Esophagus muscularis mucosa (tissue), 3 donors: Measurements from ENCODE around the gene METAP1.
"Not testable (repeated sequence)": the region's sequence is repeated elsewhere in the genome, so short reads cannot be mapped to it uniquely, and the experiment has no call there.

ENCODE experiments used
- CTCF ChIP-seq, 3 experiments: fragments of 200-600 bp in 2 of 3; fragments of 450-650 bp in 1 of 3; sonication (generic) in 2 of 3; IDR thresholded peaks; one replicate each; pipeline ENCODE4 v1.5.1; 2017 to 2019; ENCODE audit warnings: antibody characterized with exemption in 3 of 3, mild to moderate bottlenecking in 2 of 3, moderate library complexity in 1 of 3
- POLR2A ChIP-seq: fragments of 450-650 bp; IDR thresholded peaks from one replicate; pipeline ENCODE4 v1.6.1; 2017; ENCODE audit warnings: antibody characterized with exemption, moderate library complexity, mild to moderate bottlenecking, low read depth
- POLR2AphosphoS5 ChIP-seq, 2 donors: sonication (generic); formaldehyde crosslinking; IDR thresholded peaks; one replicate each; pipeline ENCODE4 v1.6.1; 2017; ENCODE audit warnings: antibody characterized with exemption in 2 of 2

GRCh38 chr4:99065521-99065920 lies 70.0 kb downstream of the METAP1 start:
- not testable (repeated sequence) for TF ChIP-seq CTCF (IDR thresholded peaks at IDR 0.05); POLR2A; POLR2AphosphoS5 (IDR thresholded peaks at IDR 0.05)
